Ascending aorta (tissue), 2 donors: Measurements from ENCODE around the gene KANK3. TPM values are rescaled to one million over a fixed set of nuclear protein-coding genes. Genes with fewer than 3 reads are reported as not detected.
"Not testable (repeated sequence)": the region's sequence is repeated elsewhere in the genome, so short reads cannot be mapped to it uniquely, and the experiment has no call there.

Experiments used
- DNase-seq, 2 donors: peaks; one replicate each; pipeline ENCODE4 v3.0.0-alpha.2; 2019; ENCODE audit warnings: low spot score in 2 of 2
- H3K27ac ChIP-seq, 2 donors: fragments of 200-600 bp; sonication (generic); one replicate each; pipeline ENCODE4 v1.5.1; 2016 to 2017; ENCODE audit warnings: mild to moderate bottlenecking in 1 of 2
- H3K27me3 ChIP-seq: fragments of 200-600 bp; sonication (generic); one replicate; pipeline ENCODE4 v1.5.1; 2017
- H3K36me3 ChIP-seq, 2 donors: fragments of 200-600 bp; sonication (generic); one replicate each; pipeline ENCODE4 v1.5.1; 2016
- H3K4me1 ChIP-seq, 2 donors: fragments of 200-600 bp; sonication (generic); one replicate each; pipeline ENCODE4 v1.5.1; 2016 to 2017; ENCODE audit warnings: mild to moderate bottlenecking in 1 of 2
- H3K4me3 ChIP-seq, 2 donors: fragments of 200-600 bp; sonication (generic); one replicate each; pipeline ENCODE4 v1.5.1; 2016 to 2017; ENCODE audit warnings: mild to moderate bottlenecking in 1 of 2
- H3K9me3 ChIP-seq, 2 donors: fragments of 200-600 bp; sonication (generic); one replicate each; pipeline ENCODE4 v1.5.1; 2016
- intact Hi-C: fragments of 100-400 bp; cut with DNase I; formaldehyde crosslinking; loops from one replicate; pipeline ENCODE4 v1.15.1; 2023
- total RNA-seq: library from RNA; depleted of rRNA; stranded (reverse); fragments of >200 nt; gene quantifications from one replicate; pipeline ENCODE4 v1.1.0, GENCODE V29; 2016
- TF ChIP-seq, protein P1 (sequence below), 3 experiments: fragments of 200-600 bp in 2 of 3; fragments of 450-650 bp in 1 of 3; sonication (generic) in 2 of 3; IDR thresholded peaks; one replicate each; pipeline ENCODE4 v1.5.1; 2016 to 2019; ENCODE audit warnings: antibody characterized with exemption in 3 of 3, mild to moderate bottlenecking in 1 of 3, moderate library complexity in 1 of 3

Gene KANK3
- total RNA-seq, 1 donor from 2014 or later = 47.4 TPM

DNA sequence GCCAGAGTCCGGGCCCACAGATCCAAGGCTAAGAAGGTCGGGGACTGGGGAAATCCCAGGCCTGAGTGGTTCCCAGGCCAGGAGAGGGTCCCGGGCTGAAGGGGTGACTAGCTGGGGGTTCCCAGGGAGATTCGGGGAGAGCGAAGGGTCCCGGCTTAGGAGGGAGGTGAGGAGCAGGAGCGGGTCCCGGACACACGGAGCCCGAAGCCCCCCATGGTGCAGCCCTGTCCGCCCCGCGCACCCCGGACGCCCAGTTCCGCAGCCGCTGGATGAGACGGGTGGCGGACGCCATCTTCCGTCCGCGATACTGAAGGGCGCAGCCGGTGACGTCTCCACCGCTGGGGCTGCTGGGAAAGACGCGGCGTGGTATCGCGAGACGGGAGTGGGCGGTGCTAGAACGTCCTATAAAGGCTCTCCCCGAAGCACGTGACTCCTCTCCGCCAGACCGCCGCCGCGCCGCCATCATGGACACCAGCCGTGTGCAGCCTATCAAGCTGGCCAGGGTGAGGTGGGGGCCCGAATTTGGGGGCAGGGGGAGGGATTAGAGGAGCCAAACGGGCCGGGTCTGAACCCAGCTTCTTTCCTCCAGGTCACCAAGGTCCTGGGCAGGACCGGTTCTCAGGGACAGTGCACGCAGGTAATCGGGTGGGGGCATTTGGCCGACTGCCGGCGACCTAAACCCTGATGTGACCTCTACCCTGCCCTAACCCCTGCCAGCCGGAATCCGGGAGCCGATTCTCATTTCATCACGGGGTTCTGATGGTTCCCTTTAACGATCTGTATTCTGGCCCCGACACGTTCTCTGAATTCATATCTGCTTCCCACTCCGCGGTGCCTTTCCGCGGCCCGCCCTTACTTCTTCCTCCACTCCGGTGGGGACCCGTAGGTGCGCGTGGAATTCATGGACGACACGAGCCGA lies 21.7 kb downstream of the KANK3 start, which contains the start of the genes NDUFA7 and RPS28:
TSS of gene NDUFA7 (minus strand) at position 309 of the 919 bp plus-strand sequence. CDS start at position 292, 17 bp downstream.
TSS of gene RPS28 (plus strand) at position 430 of the 919 bp plus-strand sequence. CDS start at position 465, 35 bp downstream.
- Histone ChIP-seq H3K9me3 (no peaks in the 10 kb centered on the region), H3K36me3 (peaks cover 18 to 27% of the 10 kb centered on the region in 2 donors), H3K4me1 (peaks cover 12 to 22% of the 10 kb centered on the region in 2 donors), H3K27ac (peak within 1 kb of the TSS; percentile 80 to 90), H3K4me3 (peak within 1 kb of the TSS; percentile 64 to 97), H3K27me3 (no peaks in the 10 kb centered on the region)
- DNase-seq = peak; percentile 79 to 98
- TF ChIP-seq, protein P1, sequence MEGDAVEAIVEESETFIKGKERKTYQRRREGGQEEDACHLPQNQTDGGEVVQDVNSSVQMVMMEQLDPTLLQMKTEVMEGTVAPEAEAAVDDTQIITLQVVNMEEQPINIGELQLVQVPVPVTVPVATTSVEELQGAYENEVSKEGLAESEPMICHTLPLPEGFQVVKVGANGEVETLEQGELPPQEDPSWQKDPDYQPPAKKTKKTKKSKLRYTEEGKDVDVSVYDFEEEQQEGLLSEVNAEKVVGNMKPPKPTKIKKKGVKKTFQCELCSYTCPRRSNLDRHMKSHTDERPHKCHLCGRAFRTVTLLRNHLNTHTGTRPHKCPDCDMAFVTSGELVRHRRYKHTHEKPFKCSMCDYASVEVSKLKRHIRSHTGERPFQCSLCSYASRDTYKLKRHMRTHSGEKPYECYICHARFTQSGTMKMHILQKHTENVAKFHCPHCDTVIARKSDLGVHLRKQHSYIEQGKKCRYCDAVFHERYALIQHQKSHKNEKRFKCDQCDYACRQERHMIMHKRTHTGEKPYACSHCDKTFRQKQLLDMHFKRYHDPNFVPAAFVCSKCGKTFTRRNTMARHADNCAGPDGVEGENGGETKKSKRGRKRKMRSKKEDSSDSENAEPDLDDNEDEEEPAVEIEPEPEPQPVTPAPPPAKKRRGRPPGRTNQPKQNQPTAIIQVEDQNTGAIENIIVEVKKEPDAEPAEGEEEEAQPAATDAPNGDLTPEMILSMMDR (IDR thresholded peaks at IDR 0.05) = peak in 2 of 3 experiments; percentile 26 to 31
- intact Hi-C loops = loop anchor here (1.0 to 10.0 kb wide), 4 partner anchors 13 to 317 kb away; partner anchors contain the start of genes CD320 and ELAVL1

DNA sequence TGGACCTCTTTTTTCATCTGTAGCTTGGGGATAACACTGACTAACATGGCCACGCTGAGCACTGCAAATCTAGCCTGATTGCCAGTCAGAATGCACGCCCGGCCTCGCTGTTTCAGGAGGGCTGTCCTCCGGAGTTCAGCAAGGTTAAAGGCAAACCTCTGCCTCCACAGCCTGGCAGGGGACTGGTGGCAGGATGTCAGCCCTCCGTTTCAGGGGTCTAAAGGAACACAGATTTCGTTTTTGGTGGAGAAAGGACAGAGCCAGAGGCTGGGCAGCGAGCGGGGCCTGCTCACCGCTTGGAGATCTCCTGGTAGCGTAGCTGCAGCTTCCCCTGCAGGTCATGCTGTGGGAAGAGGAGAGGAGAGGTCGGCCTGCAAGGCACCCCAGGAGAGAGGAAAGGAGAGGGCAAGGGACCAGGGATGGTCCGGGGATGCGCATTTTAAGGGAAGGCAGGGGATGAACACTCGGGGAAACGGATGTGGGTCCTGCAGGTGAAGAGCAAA lies 22.4 kb downstream of the KANK3 start:
- intact Hi-C loops = loop anchor here (1.0 to 10.0 kb wide), 4 partner anchors 12 to 316 kb away; partner anchors contain the start of genes CD320 and ELAVL1
- peaks cover 12 to 22% of the 10 kb centered on the region in 2 donors for H3K4me1 ChIP-seq

DNA sequence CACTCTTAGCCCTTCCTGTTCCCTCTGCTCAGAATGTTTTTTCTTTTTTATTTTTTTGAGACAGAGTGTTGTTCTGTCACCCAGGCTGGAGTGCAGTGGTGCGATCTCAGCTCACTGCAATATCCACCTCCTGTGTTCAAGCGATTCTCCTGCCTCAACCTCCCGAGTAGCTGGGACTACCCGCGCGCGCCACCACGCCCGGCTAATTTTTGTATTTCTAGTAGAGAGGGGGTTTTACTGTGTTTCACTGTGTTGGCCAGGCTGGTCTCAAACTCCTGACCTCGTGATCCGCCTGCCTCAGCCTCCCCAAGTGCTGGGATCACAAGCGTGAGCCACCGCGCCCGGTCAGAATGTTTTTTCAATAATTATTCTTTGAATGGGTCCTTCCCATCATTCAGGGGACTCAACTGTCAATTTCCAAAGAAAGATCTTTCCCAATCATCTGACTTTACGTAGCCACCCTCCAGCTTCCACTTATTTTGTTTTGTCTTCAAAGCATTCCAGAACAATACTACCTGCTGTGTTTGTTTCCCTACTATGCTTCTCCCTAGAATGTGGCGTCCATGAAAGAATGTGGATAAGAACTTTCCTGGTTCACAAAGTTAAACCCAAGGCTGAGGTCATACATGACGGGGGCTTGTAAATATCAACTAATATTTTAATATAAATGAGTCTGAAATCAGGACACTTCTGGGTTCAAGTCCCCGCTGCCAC lies 23.1 kb downstream of the KANK3 start:
- H3K27ac ChIP-seq = peak overlapping the region in 1 of 2 donors; percentile 90
- H3K4me1 ChIP-seq = peaks cover 12 to 22% of the 10 kb centered on the region in 2 donors
- H3K4me3 ChIP-seq = peak overlapping the region; percentile 64 to 97
- no peaks in the 10 kb centered on the region for H3K27me3 ChIP-seq
- no peaks in the 10 kb centered on the region for H3K9me3 ChIP-seq
- intact Hi-C loops = loop anchor here (2.0 to 10.0 kb wide), 2 partner anchors 51 to 315 kb away; partner anchors contain the start of gene ELAVL1
- H3K36me3 ChIP-seq = peaks cover 22 to 40% of the 10 kb centered on the region in 2 donors
- no peak for DNase-seq
- TF ChIP-seq, protein P1 (IDR thresholded peaks at IDR 0.05) = no peak

More for the DNA sequence above, 22.4 kb downstream of the KANK3 start:
- Histone ChIP-seq H3K4me3 (peak overlapping the region; percentile 64 to 97), H3K27ac (peak overlapping the region; percentile 80 to 90), H3K27me3 (no peaks in the 10 kb centered on the region), H3K36me3 (peaks cover 18 to 34% of the 10 kb centered on the region in 2 donors), H3K9me3 (no peaks in the 10 kb centered on the region)
- DNase-seq = no peak
- TF ChIP-seq, protein P1 (IDR thresholded peaks at IDR 0.05) = no peak

DNA sequence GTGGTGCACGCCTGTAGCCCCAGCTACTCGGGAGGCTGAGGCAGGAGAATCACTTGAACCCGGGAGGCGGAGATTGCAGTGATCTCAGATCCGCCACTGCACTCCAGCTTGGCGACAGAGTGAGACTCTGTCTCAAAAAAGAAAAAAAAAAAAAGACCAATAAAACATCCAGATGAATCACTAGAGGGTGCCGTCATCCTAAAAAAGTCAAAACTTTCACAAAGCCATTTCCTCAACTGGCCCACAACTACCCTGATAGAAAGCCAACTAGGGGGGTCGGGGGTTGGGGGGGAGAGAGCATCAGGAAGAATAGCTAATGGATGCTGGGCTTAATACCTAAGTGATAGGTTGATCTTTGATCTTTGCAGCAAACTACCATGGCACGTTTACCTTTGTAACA lies 24.2 kb downstream of the KANK3 start:
- DNase-seq, H3K4me3 ChIP-seq, intact Hi-C loops, H3K27me3 ChIP-seq, H3K27ac ChIP-seq, H3K9me3 ChIP-seq: not testable (repeated sequence)
- peaks cover 12 to 22% of the 10 kb centered on the region in 2 donors for H3K4me1 ChIP-seq
- peaks cover 24 to 46% of the 10 kb centered on the region in 2 donors for H3K36me3 ChIP-seq

DNA sequence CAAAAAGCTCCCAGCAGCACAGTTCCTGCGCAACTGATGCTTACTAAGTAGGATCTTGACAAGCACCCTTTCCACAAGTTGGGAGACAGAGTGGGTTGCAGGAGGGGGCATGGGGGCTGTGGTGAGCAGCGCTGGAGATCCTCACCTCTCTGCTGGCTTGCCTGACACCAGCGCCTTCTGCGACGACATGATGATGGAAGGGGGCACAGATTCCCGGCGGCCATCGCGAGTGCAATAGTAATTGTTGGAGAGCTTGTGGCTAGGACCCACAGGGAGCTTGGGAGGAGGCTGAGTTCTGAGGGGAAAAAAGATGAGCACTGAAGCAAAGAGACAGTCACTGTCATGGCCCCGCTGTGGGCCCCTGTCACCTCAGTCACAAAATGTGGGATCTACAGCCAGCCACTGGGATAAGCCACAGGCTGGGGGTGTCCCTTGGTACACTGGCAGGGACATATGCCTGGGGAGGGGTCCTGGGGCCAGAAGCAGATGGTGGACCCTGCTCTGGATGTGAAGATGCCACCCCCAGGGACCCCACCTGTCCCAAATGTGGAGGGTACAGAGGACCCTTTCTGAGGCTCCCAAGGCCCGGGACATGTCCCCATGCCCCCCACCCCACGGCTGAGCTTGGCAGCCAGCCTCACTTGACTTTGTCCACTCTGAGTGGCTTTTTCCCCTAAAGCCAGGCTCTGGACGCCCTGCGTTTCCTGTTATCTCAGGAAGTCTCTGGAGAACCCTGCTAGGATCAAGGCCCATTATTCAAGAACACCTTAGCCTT lies 26.5 kb downstream of the KANK3 start:
- H3K4me1 ChIP-seq = peaks cover 7 to 10% of the 10 kb centered on the region in 2 donors
- peaks cover 24 to 51% of the 10 kb centered on the region in 2 donors for H3K36me3 ChIP-seq
- no peak overlapping the region for H3K4me3 ChIP-seq
- TF ChIP-seq, protein P1 (IDR thresholded peaks at IDR 0.05) = no peak
- H3K9me3 ChIP-seq = no peaks in the 10 kb centered on the region
- no peak overlapping the region for H3K27ac ChIP-seq
- no peaks in the 10 kb centered on the region for H3K27me3 ChIP-seq
- intact Hi-C loops = no loop called here
- no peak for DNase-seq

DNA sequence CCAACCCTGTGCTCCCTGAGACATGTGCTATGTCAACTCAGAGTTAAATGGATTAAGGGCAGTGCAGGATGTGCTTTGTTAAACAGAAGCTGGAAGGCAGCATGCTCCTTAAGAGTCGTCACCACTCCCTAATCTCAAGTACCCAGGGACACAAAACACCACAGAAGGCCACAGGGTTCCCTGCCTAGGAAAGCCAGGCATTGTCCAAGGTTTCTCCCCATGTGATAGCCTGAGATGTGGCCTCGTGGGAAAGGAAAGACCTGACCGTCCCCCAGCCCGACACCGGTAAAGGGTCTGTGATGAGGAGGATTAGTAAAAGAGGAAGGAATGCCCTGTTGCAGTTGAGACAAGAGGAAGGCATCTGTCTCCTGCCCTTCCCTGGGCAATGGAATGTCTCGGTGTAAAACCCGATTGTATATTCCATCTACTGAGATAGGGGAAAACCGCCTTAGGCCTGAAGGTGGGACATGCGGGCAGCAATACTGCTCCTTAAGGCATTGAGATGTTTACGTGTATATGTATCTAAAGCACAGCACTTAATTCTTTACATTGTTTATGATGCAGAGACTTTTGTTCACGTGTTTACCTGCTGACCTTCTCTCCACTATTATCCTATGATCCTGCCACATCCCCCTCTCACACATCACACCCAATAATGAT lies 28.0 kb downstream of the KANK3 start:
- H3K4me3 ChIP-seq, intact Hi-C loops, DNase-seq, H3K4me1 ChIP-seq, H3K27ac ChIP-seq, H3K9me3 ChIP-seq, H3K27me3 ChIP-seq: not testable (repeated sequence)
- peaks cover 31 to 64% of the 10 kb centered on the region in 2 donors for H3K36me3 ChIP-seq
